ENCODE data around the gene TRAF7.

DNA sequence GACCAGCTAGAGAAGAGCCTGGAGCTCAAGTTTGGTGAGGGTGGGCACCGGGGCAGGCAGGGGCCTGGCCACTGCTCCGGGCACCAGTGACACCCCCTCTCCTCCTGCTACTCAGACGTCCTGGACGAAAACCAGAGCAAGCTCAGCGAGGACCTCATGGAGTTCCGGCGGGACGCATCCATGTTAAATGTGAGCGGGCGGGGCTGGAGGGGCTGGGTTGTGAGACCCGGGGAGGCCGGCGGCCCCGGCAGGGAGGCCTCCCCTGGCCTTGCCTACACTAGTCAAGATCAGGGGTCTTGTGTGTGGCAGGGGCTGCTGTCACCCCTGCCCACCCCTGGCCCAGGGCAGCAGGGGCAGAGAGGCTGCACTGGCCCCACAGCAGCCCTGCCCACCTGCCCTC, 17.8 kb downstream of the TRAF7 start:
- TF ChIP-seq, protein P1, sequence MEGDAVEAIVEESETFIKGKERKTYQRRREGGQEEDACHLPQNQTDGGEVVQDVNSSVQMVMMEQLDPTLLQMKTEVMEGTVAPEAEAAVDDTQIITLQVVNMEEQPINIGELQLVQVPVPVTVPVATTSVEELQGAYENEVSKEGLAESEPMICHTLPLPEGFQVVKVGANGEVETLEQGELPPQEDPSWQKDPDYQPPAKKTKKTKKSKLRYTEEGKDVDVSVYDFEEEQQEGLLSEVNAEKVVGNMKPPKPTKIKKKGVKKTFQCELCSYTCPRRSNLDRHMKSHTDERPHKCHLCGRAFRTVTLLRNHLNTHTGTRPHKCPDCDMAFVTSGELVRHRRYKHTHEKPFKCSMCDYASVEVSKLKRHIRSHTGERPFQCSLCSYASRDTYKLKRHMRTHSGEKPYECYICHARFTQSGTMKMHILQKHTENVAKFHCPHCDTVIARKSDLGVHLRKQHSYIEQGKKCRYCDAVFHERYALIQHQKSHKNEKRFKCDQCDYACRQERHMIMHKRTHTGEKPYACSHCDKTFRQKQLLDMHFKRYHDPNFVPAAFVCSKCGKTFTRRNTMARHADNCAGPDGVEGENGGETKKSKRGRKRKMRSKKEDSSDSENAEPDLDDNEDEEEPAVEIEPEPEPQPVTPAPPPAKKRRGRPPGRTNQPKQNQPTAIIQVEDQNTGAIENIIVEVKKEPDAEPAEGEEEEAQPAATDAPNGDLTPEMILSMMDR (IDR thresholded peaks at IDR 0.05; ENCODE audit: low read depth, low read length) = no peak
- no peak for TF ChIP-seq EZH2phosphoT487 (IDR thresholded peaks at IDR 0.05; ENCODE audit: low read depth)

Data from OCI-LY3 (cell line).